Common myeloid progenitor, CD34-positive (primary cell): Measurements from ENCODE around the gene SNPH.

Experiments used
- CTCF ChIA-PET: fragments of 350-600 bp; sonication (Branson Sonifier 250); formaldehyde crosslinking; loops from one replicate; lab custom pipeline; 2021; ENCODE audit warnings: antibody characterized with exemption; lab: Charles Lee
- POLR2A ChIA-PET: fragments of 350-600 bp; sonication (Branson Sonifier 250); formaldehyde crosslinking; loops from one replicate; lab custom pipeline; 2021; ENCODE audit warnings: antibody characterized with exemption; lab: Charles Lee
- DNase-seq, 3 donors: peaks; one replicate each; pipeline versions ENCODE4 v3.0.0 to v3.0.0-alpha.2; 2013
- H3K27ac ChIP-seq, 2 experiments: 1 replicate in 1 of 2; 2 replicates in 1 of 2; pipeline ENCODE4 v1.7.0; 2013; ENCODE audit warnings: inconsistent platforms in 2 of 2, low read length in 2 of 2, mild to moderate bottlenecking in 2 of 2, low read depth in 1 of 2, moderate library complexity in 1 of 2; ENCODE audit not compliant: severe bottlenecking in 2 of 2, insufficient read depth in 1 of 2, poor library complexity in 1 of 2
- H3K27me3 ChIP-seq, 5 experiments: replicated peaks in 2 of 5; 1 replicate in 3 of 5; 2 replicates in 2 of 5; pipeline versions ENCODE4 v1.6.1 to v1.7.0; 2013; ENCODE audit warnings: low read length in 4 of 5, mild to moderate bottlenecking in 2 of 5, moderate library complexity in 2 of 5, inconsistent platforms in 1 of 5; ENCODE audit not compliant: insufficient read depth in 5 of 5, control insufficient read depth in 4 of 5
- H3K36me3 ChIP-seq, 4 experiments: 1 replicate in 2 of 4; 2 replicates in 2 of 4; pipeline versions ENCODE4 v1.6.1 to v1.7.0; 2013; ENCODE audit warnings: low read length in 3 of 4, control low read depth in 1 of 4, mild to moderate bottlenecking in 1 of 4; ENCODE audit not compliant: control insufficient read depth in 4 of 4, insufficient read depth in 4 of 4
- H3K4me1 ChIP-seq, 4 experiments: 1 replicate in 3 of 4; 2 replicates in 1 of 4; pipeline versions ENCODE4 v1.6.1 to v1.7.1; 2013; ENCODE audit warnings: low read length in 3 of 4, mild to moderate bottlenecking in 3 of 4, control low read depth in 1 of 4, inconsistent platforms in 1 of 4, moderate library complexity in 1 of 4; ENCODE audit not compliant: control insufficient read depth in 4 of 4, insufficient read depth in 4 of 4; ENCODE audit errors: control extremely low read depth in 1 of 4
- H3K4me3 ChIP-seq, 7 experiments: 1 replicate in 4 of 7; 2 replicates in 3 of 7; pipeline versions ENCODE4 v1.5.1 to v1.7.0; 2013; ENCODE audit warnings: mild to moderate bottlenecking in 7 of 7, low read length in 6 of 7, moderate library complexity in 6 of 7, inconsistent platforms in 2 of 7, low read depth in 2 of 7, control low read depth in 1 of 7; ENCODE audit not compliant: insufficient read depth in 4 of 7, control insufficient read depth in 1 of 7; ENCODE audit errors: extremely low read depth in 1 of 7
- H3K9me3 ChIP-seq, 5 experiments: 1 replicate in 4 of 5; 2 replicates in 1 of 5; pipeline versions ENCODE4 v1.6.1 to v1.7.1; 2013; ENCODE audit warnings: low read length in 4 of 5, mild to moderate bottlenecking in 2 of 5, inconsistent platforms in 1 of 5, low read depth in 1 of 5, moderate library complexity in 1 of 5; ENCODE audit not compliant: control insufficient read depth in 4 of 5, insufficient read depth in 2 of 5; ENCODE audit errors: control extremely low read depth in 1 of 5
- WGBS: methylation state at CpG from one replicate; pipeline ENCODE4 v1.1.5; 2013; ENCODE audit not compliant: insufficient coverage; 5-methylcytosine and 5-hydroxymethylcytosine counted together

SNPH gene

GRCh38 chr20:1327827-1328679 is 62.0 kb downstream of the SNPH start:
- WGBS: 98% methylated on average over 6 of the region's 7 CpGs
- POLR2A ChIA-PET: no interaction called here
- Histone ChIP-seq H3K27me3 (no peaks in the 10 kb centered on the region), H3K4me3 (no peak overlapping the region), H3K9me3 (no peaks in the 10 kb centered on the region), H3K36me3 (peaks cover 2 to 22% (median 13%) of the 10 kb centered on the region in 4 experiments), H3K4me1 (peaks cover 10 to 52% (median 38%) of the 10 kb centered on the region in 4 experiments), H3K27ac (no peak overlapping the region)
- DNase-seq: no peak
- CTCF ChIA-PET: interaction anchor here (1.0 to 3.4 kb wide), 7 partner anchors 10 to 111 kb away, joined by 3 to 11 read pairs (median 4); no protein-coding TSS in a partner anchor

GRCh38 chr20:1328680-1329330 is 62.7 kb downstream of the SNPH start, which contains the start of gene SDCBP2:
Gene SDCBP2, minus strand, starts transcription at chr20:1329139. Its CDS starts 8,723 bp downstream, at chr20:1320416.
- CTCF ChIA-PET: interaction anchor here (1.0 to 3.4 kb wide), 3 partner anchors 48 to 110 kb away, joined by 3 to 11 read pairs (median 6); no protein-coding TSS in a partner anchor
- Histone ChIP-seq H3K27me3 (no peaks in the 10 kb centered on the region), H3K9me3 (no peaks in the 10 kb centered on the region), H3K4me1 (peaks cover 10 to 46% (median 34%) of the 10 kb centered on the region in 4 experiments), H3K4me3 (no peak within 1 kb of the TSS), H3K36me3 (peaks cover 4 to 30% (median 19%) of the 10 kb centered on the region in 4 experiments), H3K27ac (peak within 1 kb of the TSS in 1 of 2 experiments; percentile 46)
- POLR2A ChIA-PET: no interaction called here
- WGBS: 90% methylated on average over 7 of the region's 8 CpGs
- no peak for DNase-seq

- DNase-seq: no peak
- WGBS: 90% methylated on average over 5 of the region's 6 CpGs
- no peak overlapping the region for H3K4me3 ChIP-seq
- H3K4me1 ChIP-seq: peaks cover 4 to 33% (median 22%) of the 10 kb centered on the region in 4 experiments
- ChIA-PET CTCF (interaction anchor here (2.1 to 3.4 kb wide), 2 partner anchors 106 to 108 kb away, joined by 6 to 11 read pairs; no protein-coding TSS in a partner anchor), POLR2A (no interaction called here)
- H3K36me3 ChIP-seq: peaks cover 4 to 35% (median 23%) of the 10 kb centered on the region in 4 experiments
- no peaks in the 10 kb centered on the region for H3K9me3 ChIP-seq
- no peaks in the 10 kb centered on the region for H3K27me3 ChIP-seq
- H3K27ac ChIP-seq: no peak overlapping the region
These were observed 64.2 kb downstream of the SNPH start for GRCh38 chr20:1330075-1330830.

GRCh38 chr20:1331101-1331500 is 65.0 kb downstream of the SNPH start:
- Histone ChIP-seq H3K4me1 (peaks cover 4 to 27% (median 17%) of the 10 kb centered on the region in 4 experiments), H3K27me3 (no peaks in the 10 kb centered on the region), H3K36me3 (peaks cover 4 to 35% (median 23%) of the 10 kb centered on the region in 4 experiments), H3K4me3 (no peak overlapping the region), H3K9me3 (no peaks in the 10 kb centered on the region), H3K27ac (no peak overlapping the region)
- ChIA-PET POLR2A (no interaction called here), CTCF (interaction anchor here (1.1 kb wide), 1 partner anchor 16 kb away, joined by 3 read pairs; no protein-coding TSS in a partner anchor)
- DNase-seq: no peak
- WGBS: 100% methylated on average over 2 of the region's 2 CpGs

- Histone ChIP-seq H3K4me1 (peaks cover 0 to 27% (median 18%) of the 10 kb centered on the region in 4 experiments), H3K4me3 (no peak overlapping the region), H3K27ac (no peak overlapping the region), H3K36me3 (peaks cover 4 to 35% (median 23%) of the 10 kb centered on the region in 4 experiments), H3K27me3 (no peaks in the 10 kb centered on the region), H3K9me3 (no peaks in the 10 kb centered on the region)
- ChIA-PET POLR2A (no interaction called here), CTCF (interaction anchor here (1.0 to 1.3 kb wide), 5 partner anchors 17 to 50 kb away, joined by 3 to 4 read pairs (median 3); no protein-coding TSS in a partner anchor)
- 100% methylated on average over 4 of the region's 6 CpGs for WGBS
- no peak for DNase-seq
These were observed 65.8 kb downstream of the SNPH start for GRCh38 chr20:1331801-1332453.

- H3K27ac ChIP-seq: no peak overlapping the region
- WGBS: 100% methylated on average over 2 of the region's 2 CpGs
- no peak for DNase-seq
- no peaks in the 10 kb centered on the region for H3K27me3 ChIP-seq
- ChIA-PET POLR2A (no interaction called here), CTCF (interaction anchor here (0.7 to 1.3 kb wide), 7 partner anchors 18 to 115 kb away, joined by 3 to 4 read pairs (median 3); no protein-coding TSS in a partner anchor)
- no peak overlapping the region for H3K4me3 ChIP-seq
- no peaks in the 10 kb centered on the region for H3K9me3 ChIP-seq
- H3K4me1 ChIP-seq: peaks cover 0 to 23% (median 13%) of the 10 kb centered on the region in 4 experiments
- peaks cover 4 to 35% (median 23%) of the 10 kb centered on the region in 4 experiments for H3K36me3 ChIP-seq
These were observed 66.7 kb downstream of the SNPH start for GRCh38 chr20:1332749-1333300.
